WTC11 (cell line): Measurements from ENCODE around the gene DDX51. TPM values are rescaled to one million over a fixed set of nuclear protein-coding genes. Genes with fewer than 3 reads are reported as not detected.
"Not testable (repeated sequence)": the region's sequence is repeated elsewhere in the genome, so short reads cannot be mapped to it uniquely, and the experiment has no call there.

ENCODE experiments used
- ATAC-seq: fragments of 200-7000 bp; cut with Tn5 transposase; 2 replicates; pipeline ENCODE4 v1.10.0; 2021; ENCODE audit warnings: mild to moderate bottlenecking, moderate library complexity
- CTCF ChIA-PET: fragments of 300-600 bp; sonication (Branson Sonifier 250); formaldehyde crosslinking; loops from one replicate; lab custom pipeline; 2021; ENCODE audit warnings: antibody characterized with exemption; lab: Charles Lee
- POLR2A ChIA-PET: fragments of 350-600 bp; sonication (Branson Sonifier 250); formaldehyde crosslinking; loops from one replicate; lab custom pipeline; 2021; ENCODE audit warnings: antibody characterized with exemption; lab: Charles Lee
- DNase-seq: peaks from one replicate; pipeline ENCODE4 v3.0.0; 2021; ENCODE audit warnings: low spot score
- H3K27ac Mint-ChIP-seq: 2 replicates; pipeline ENCODE4 v1.8.0; 2021; ENCODE audit warnings: mixed read lengths
- H3K27me3 Mint-ChIP-seq: 2 replicates; pipeline ENCODE4 v1.8.0; 2021; ENCODE audit warnings: low read depth, mild to moderate bottlenecking, moderate library complexity, mixed read lengths
- H3K36me3 Mint-ChIP-seq: 2 replicates; pipeline ENCODE4 v1.8.0; 2021; ENCODE audit warnings: mixed read lengths
- H3K4me1 Mint-ChIP-seq: 2 replicates; pipeline ENCODE4 v1.8.0; 2022; ENCODE audit warnings: mixed read lengths
- H3K4me3 Mint-ChIP-seq: 2 replicates; pipeline ENCODE4 v1.8.0; 2021; ENCODE audit warnings: mild to moderate bottlenecking, moderate library complexity, mixed read lengths
- H3K9me3 Mint-ChIP-seq: 2 replicates; pipeline ENCODE4 v1.8.0; 2021; ENCODE audit warnings: mixed read lengths
- FOXP1 ChIP-seq: sonication (generic); formaldehyde crosslinking; IDR thresholded peaks from 2 replicates; pipeline ENCODE4 v1.8.0; 2022; ENCODE audit warnings: missing genetic modification reagents, mild to moderate bottlenecking, moderate library complexity, borderline replicate concordance
- JAZF1 ChIP-seq: fragments of 250-450 bp; sonication (Bioruptor Pico); IDR thresholded peaks from 2 replicates; pipeline ENCODE4 v1.9.0; 2021; ENCODE audit warnings: moderate library complexity, mild to moderate bottlenecking, inconsistent platforms
- JUN ChIP-seq: sonication (generic); formaldehyde crosslinking; IDR thresholded peaks from 2 replicates; pipeline ENCODE4 v1.8.0; 2023; ENCODE audit warnings: mild to moderate bottlenecking, missing genetic modification reagents
- MXD4 ChIP-seq: fragments of 250-450 bp; sonication (Bioruptor Pico); IDR thresholded peaks from 2 replicates; pipeline ENCODE4 v1.8.0; 2021; ENCODE audit warnings: mild to moderate bottlenecking, moderate library complexity, borderline replicate concordance
- SMAD3 ChIP-seq: sonication (generic); formaldehyde crosslinking; IDR thresholded peaks from 2 replicates; pipeline ENCODE4 v1.8.0; 2022; ENCODE audit warnings: missing genetic modification reagents, mild to moderate bottlenecking, borderline replicate concordance
- ZNF219 ChIP-seq: sonication (generic); formaldehyde crosslinking; IDR thresholded peaks from 2 replicates; pipeline ENCODE4 v1.8.0; 2023; ENCODE audit warnings: missing genetic modification reagents, mild to moderate bottlenecking, borderline replicate concordance
- ZNF423 ChIP-seq: fragments of 250-450 bp; sonication (Bioruptor Pico); IDR thresholded peaks from 2 replicates; pipeline ENCODE4 v2.1.2; 2022; ENCODE audit warnings: mild to moderate bottlenecking, moderate library complexity
- total RNA-seq: library from RNA; stranded (reverse); gene quantifications from 3 replicates; pipeline ENCODE4 v1.2.3, GENCODE V29; 2021
- TF ChIP-seq, protein P1 (sequence below): sonication (generic); formaldehyde crosslinking; IDR thresholded peaks from 2 replicates; pipeline ENCODE4 v1.8.1; 2022; ENCODE audit warnings: mild to moderate bottlenecking, missing genetic modification reagents, moderate library complexity, borderline replicate concordance
- TF ChIP-seq, protein P2 (sequence below): sonication (generic); formaldehyde crosslinking; IDR thresholded peaks from 2 replicates; pipeline ENCODE4 v1.8.0; 2023; ENCODE audit warnings: mild to moderate bottlenecking, missing genetic modification reagents
- TF ChIP-seq, protein P3 (sequence below): sonication (generic); formaldehyde crosslinking; conservative IDR thresholded peaks from 2 replicates; pipeline ENCODE4 v1.8.1; 2022; ENCODE audit warnings: mild to moderate bottlenecking, missing genetic modification reagents
- TF ChIP-seq, protein P4 (sequence below): sonication (generic); formaldehyde crosslinking; IDR thresholded peaks from 2 replicates; pipeline ENCODE4 v1.8.1; 2023; ENCODE audit warnings: mild to moderate bottlenecking, missing genetic modification reagents, moderate library complexity
- TF ChIP-seq, protein P5 (sequence below): sonication (generic); formaldehyde crosslinking; IDR thresholded peaks from 2 replicates; pipeline ENCODE4 v1.8.0; 2022; ENCODE audit warnings: mild to moderate bottlenecking, missing genetic modification reagents

The DDX51 gene
- total RNA-seq, 1 experiment from 2014 or later, result 32.7 TPM

DNA sequence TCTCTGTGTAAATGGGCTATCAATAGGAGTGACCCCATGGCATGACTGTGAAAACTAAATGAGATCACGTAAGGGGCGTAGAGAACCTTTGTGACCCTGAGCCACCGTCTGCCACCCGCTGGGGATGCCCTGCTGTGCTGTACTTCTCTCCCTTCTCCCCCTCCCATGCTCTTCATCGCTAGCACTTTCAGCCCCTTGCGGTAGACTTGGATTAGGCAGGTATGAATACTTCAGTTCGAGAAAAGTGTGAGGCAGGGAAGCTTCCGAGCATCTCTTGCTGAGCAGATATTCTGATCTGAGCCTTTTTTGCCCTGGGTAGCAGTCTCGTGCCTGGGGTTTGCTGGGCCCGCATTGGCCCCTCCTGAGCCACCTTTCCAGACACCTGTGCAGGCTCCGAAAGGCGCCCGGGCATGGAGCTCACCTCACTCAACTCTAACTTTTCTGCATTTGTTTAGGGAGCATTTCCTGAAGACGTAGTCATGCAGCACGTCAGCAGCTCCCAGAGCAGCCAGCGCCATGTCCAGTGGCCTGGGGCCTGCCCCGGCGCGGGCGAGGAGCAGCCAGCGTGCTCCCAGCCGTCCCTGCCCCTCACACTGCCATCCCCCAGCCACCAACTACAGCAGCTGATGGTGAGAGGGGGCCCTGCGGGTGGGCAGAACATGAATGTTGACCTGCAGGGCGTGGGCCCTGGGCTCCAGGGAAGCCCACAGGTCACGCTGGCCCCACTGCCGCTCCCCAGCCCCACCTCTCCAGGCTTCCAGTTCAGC, 40.4 kb downstream of the DDX51 start:
- Mint-ChIP-seq H3K27me3 (no peaks in the 10 kb centered on the region), H3K4me3 (no peak overlapping the region), H3K36me3 (peaks cover 16% of the 10 kb centered on the region), H3K4me1 (peaks cover 8% of the 10 kb centered on the region), H3K27ac (no peak overlapping the region), H3K9me3 (no peaks in the 10 kb centered on the region)
- CTCF ChIA-PET, result no interaction called here
- DNase-seq (no peak), ATAC-seq (no peak)
- POLR2A ChIA-PET, result no interaction called here
- peak; percentile 73 for TF ChIP-seq ZNF423 (CRISPR knock-in tag)
- TF ChIP-seq, protein P1, sequence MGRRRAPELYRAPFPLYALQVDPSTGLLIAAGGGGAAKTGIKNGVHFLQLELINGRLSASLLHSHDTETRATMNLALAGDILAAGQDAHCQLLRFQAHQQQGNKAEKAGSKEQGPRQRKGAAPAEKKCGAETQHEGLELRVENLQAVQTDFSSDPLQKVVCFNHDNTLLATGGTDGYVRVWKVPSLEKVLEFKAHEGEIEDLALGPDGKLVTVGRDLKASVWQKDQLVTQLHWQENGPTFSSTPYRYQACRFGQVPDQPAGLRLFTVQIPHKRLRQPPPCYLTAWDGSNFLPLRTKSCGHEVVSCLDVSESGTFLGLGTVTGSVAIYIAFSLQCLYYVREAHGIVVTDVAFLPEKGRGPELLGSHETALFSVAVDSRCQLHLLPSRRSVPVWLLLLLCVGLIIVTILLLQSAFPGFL (CRISPR knock-in tag), result no peak
- TF ChIP-seq, protein P2, sequence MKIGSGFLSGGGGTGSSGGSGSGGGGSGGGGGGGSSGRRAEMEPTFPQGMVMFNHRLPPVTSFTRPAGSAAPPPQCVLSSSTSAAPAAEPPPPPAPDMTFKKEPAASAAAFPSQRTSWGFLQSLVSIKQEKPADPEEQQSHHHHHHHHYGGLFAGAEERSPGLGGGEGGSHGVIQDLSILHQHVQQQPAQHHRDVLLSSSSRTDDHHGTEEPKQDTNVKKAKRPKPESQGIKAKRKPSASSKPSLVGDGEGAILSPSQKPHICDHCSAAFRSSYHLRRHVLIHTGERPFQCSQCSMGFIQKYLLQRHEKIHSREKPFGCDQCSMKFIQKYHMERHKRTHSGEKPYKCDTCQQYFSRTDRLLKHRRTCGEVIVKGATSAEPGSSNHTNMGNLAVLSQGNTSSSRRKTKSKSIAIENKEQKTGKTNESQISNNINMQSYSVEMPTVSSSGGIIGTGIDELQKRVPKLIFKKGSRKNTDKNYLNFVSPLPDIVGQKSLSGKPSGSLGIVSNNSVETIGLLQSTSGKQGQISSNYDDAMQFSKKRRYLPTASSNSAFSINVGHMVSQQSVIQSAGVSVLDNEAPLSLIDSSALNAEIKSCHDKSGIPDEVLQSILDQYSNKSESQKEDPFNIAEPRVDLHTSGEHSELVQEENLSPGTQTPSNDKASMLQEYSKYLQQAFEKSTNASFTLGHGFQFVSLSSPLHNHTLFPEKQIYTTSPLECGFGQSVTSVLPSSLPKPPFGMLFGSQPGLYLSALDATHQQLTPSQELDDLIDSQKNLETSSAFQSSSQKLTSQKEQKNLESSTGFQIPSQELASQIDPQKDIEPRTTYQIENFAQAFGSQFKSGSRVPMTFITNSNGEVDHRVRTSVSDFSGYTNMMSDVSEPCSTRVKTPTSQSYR, result no peak

DNA sequence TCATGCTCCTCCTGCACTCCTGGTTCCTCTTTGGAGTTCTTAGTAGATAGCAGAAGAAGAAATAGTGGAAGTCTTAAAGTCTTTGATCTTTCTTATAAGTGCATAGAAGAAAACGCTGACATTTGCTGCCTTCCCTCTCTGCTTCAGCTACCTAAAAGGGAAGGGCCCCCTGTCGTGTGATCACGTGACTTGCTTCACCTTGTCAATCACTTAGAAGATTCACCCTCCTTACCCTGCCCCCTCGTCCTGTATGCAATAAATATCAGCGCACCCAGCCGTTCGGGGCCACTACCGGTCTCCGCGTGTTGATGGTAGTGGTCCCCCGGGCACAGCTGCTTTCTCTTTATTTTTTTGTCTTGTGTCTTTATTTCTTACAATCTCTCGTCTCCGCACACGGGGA, 41.0 kb downstream of the DDX51 start:
- CTCF ChIA-PET, H3K4me1 Mint-ChIP-seq, H3K27ac Mint-ChIP-seq: not testable (repeated sequence)

DNA sequence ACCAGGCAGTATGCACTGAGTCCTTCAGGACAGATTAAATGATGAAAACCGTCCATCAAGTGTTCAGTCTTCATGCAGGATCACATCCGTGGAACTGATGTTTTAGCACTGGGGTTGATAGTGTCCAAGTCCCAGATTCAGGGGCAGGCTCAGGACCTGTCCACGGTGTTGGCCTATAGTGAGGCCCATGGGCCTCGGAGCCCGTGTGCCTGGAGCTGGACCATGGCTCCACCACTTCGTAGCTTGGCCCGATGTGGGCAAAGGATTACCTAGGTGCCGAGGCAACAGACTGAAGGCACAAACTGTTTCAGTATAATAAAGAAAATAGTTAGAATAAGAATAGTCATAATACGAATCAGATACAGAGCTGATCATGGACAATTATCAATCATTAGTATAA, 41.8 kb downstream of the DDX51 start:
- no peak for DNase-seq
- Mint-ChIP-seq H3K9me3 (no peaks in the 10 kb centered on the region), H3K27me3 (no peaks in the 10 kb centered on the region), H3K36me3 (peaks cover 16% of the 10 kb centered on the region), H3K4me1 (peaks cover 8% of the 10 kb centered on the region), H3K27ac (no peak overlapping the region)
- ATAC-seq, result no peak
- CTCF ChIA-PET, result no interaction called here
- POLR2A ChIA-PET, result no interaction called here
- no peak for TF ChIP-seq ZNF219 (CRISPR knock-in tag)
- TF ChIP-seq MXD4, result no peak
- no peak for TF ChIP-seq FOXP1 (CRISPR knock-in tag)
- TF ChIP-seq SMAD3 (CRISPR knock-in tag), result no peak
- no peak for TF ChIP-seq JUN (CRISPR knock-in tag)
- no peak for TF ChIP-seq JAZF1 (CRISPR knock-in tag)
- TF ChIP-seq, protein P3, sequence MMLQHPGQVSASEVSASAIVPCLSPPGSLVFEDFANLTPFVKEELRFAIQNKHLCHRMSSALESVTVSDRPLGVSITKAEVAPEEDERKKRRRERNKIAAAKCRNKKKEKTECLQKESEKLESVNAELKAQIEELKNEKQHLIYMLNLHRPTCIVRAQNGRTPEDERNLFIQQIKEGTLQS, result no peak
- TF ChIP-seq, all 79 proteins: peak for 0
- H3K4me3 Mint-ChIP-seq, result no peak overlapping the region

More for the DNA sequence above, 41.0 kb downstream of the DDX51 start:
- H3K27me3 Mint-ChIP-seq, H3K4me3 Mint-ChIP-seq, H3K9me3 Mint-ChIP-seq, ATAC-seq, POLR2A ChIA-PET, DNase-seq: not testable (repeated sequence)
- TF ChIP-seq, protein P4, sequence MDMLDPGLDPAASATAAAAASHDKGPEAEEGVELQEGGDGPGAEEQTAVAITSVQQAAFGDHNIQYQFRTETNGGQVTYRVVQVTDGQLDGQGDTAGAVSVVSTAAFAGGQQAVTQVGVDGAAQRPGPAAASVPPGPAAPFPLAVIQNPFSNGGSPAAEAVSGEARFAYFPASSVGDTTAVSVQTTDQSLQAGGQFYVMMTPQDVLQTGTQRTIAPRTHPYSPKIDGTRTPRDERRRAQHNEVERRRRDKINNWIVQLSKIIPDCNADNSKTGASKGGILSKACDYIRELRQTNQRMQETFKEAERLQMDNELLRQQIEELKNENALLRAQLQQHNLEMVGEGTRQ (CRISPR knock-in tag), result peak; percentile 72
- TF ChIP-seq, protein P5, sequence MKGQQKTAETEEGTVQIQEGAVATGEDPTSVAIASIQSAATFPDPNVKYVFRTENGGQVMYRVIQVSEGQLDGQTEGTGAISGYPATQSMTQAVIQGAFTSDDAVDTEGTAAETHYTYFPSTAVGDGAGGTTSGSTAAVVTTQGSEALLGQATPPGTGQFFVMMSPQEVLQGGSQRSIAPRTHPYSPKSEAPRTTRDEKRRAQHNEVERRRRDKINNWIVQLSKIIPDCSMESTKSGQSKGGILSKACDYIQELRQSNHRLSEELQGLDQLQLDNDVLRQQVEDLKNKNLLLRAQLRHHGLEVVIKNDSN (CRISPR knock-in tag), result 0 out of 2 replicates have a peak, but pooled peaks have one; percentile 50
- H3K36me3 Mint-ChIP-seq, result peaks cover 16% of the 10 kb centered on the region
